Measurements from ENCODE around the gene WDR31.
"Not testable (repeated sequence)": the region's sequence is repeated elsewhere in the genome, so short reads cannot be mapped to it uniquely, and the experiment has no call there.

WDR31 gene

GRCh38 chr9:113298311-113298710 is 41.8 kb downstream of the WDR31 start:
- Histone ChIP-seq H3K4me1 (ENCODE audit: control insufficient read depth, insufficient read depth, low read length) (no peaks in the 10 kb centered on the region), H3K36me3 (ENCODE audit: control insufficient read depth in 2 of 2, insufficient read depth in 1 of 2, low read length in 2 of 2) (peaks cover 1 to 7% of the 10 kb centered on the region in 2 experiments; a peak in 2 of 3 replicates), H3K9me3 (ENCODE audit: control insufficient read depth, insufficient read depth, low read depth, low read length) (no peaks in the 10 kb centered on the region), H3K27ac (ENCODE audit: extremely low read depth, low read depth, low read length) (no peak overlapping the region), H3K4me3 (ENCODE audit: low read depth, low read length) (no peak overlapping the region)
- POLR2A ChIA-PET: interaction anchor here (1.2 to 1.8 kb wide), 2 partner anchors 23 to 42 kb away, joined by 3 to 5 read pairs; partner anchors contain the start of genes CDC26, PRPF4 and WDR31
- CTCF ChIA-PET: no interaction called here
- TF ChIP-seq ZNF416 (tag by site-specific recombination; IDR thresholded peaks at IDR 0.05) (no peak), ZNF548 (tag by site-specific recombination; IDR thresholded peaks at IDR 0.05) (no peak), ZNF707 (tag by site-specific recombination; IDR thresholded peaks at IDR 0.05) (no peak)

GRCh38 chr9:113296796-113297558 is 43.1 kb downstream of the WDR31 start:
- CTCF ChIA-PET: interaction anchor here (0.6 to 2.6 kb wide), 3 partner anchors 11 to 365 kb away, joined by 3 to 8 read pairs (median 4); no protein-coding TSS in a partner anchor
- TF ChIP-seq ZNF610 (tag by site-specific recombination; IDR thresholded peaks at IDR 0.05; ENCODE audit: borderline replicate concordance) (no peak), ZNF48 (tag by site-specific recombination; IDR thresholded peaks at IDR 0.05) (no peak), HOXC10 (CRISPR knock-in tag; IDR thresholded peaks at IDR 0.05) (no peak), ZNF521 (tag by site-specific recombination; IDR thresholded peaks at IDR 0.05) (no peak), ZNF555 (tag by site-specific recombination; conservative IDR thresholded peaks at IDR 0.05) (no peak), HIC1 (tag by site-specific recombination; IDR thresholded peaks at IDR 0.05) (no peak), SP7 (tag by site-specific recombination; IDR thresholded peaks at IDR 0.05) (no peak), ZFHX2 (tag by site-specific recombination; conservative IDR thresholded peaks at IDR 0.05) (no peak), ZSCAN23 (tag by site-specific recombination; IDR thresholded peaks at IDR 0.05) (no peak), ZBTB48 (tag by site-specific recombination; IDR thresholded peaks at IDR 0.05) (no peak), ZNF645 (tag by site-specific recombination; IDR thresholded peaks at IDR 0.05) (no peak), ZNF132 (tag by site-specific recombination; IDR thresholded peaks at IDR 0.05; ENCODE audit: borderline replicate concordance) (no peak), ZNF175 (tag by site-specific recombination; IDR thresholded peaks at IDR 0.05) (no peak), ZNF623 (tag by site-specific recombination; IDR thresholded peaks at IDR 0.05) (no peak), ZNF214 (tag by site-specific recombination; IDR thresholded peaks at IDR 0.05; ENCODE audit: borderline replicate concordance) (no peak), REPIN1 (tag by site-specific recombination; IDR thresholded peaks at IDR 0.05; ENCODE audit: low read depth) (no peak), ZNF513 (tag by site-specific recombination; IDR thresholded peaks at IDR 0.05) (no peak)
- Histone ChIP-seq H3K4me3 (ENCODE audit: low read depth, low read length) (no peak overlapping the region), H3K27ac (ENCODE audit: extremely low read depth, low read depth, low read length) (no peak overlapping the region), H3K4me1 (ENCODE audit: control insufficient read depth, insufficient read depth, low read length) (no peaks in the 10 kb centered on the region), H3K9me3 (ENCODE audit: control insufficient read depth, insufficient read depth, low read depth, low read length) (no peaks in the 10 kb centered on the region), H3K36me3 (ENCODE audit: control insufficient read depth in 2 of 2, insufficient read depth in 1 of 2, low read length in 2 of 2) (peaks cover 9 to 21% of the 10 kb centered on the region in 2 experiments; a peak in 2 of 3 replicates)
- POLR2A ChIA-PET: interaction anchor here (0.9 to 1.1 kb wide), 2 partner anchors 76 to 80 kb away, joined by 3 to 4 read pairs; partner anchors contain the start of genes FKBP15, HDHD3 and SLC31A1

- ChIA-PET CTCF (interaction anchor here (0.8 to 2.6 kb wide), 5 partner anchors 10 to 105 kb away, joined by 3 to 8 read pairs (median 4); partner anchors contain the start of gene ALAD), POLR2A (interaction anchor here (0.9 to 2.0 kb wide), 3 partner anchors 21 to 81 kb away, joined by 3 to 7 read pairs (median 4); partner anchors contain the start of genes CDC26, FKBP15, HDHD3 and PRPF4)
- H3K27ac ChIP-seq (ENCODE audit: extremely low read depth, low read depth, low read length); H3K4me1 ChIP-seq (ENCODE audit: control insufficient read depth, insufficient read depth, low read length); H3K4me3 ChIP-seq (ENCODE audit: low read depth, low read length); H3K9me3 ChIP-seq (ENCODE audit: control insufficient read depth, insufficient read depth, low read depth, low read length): not testable (repeated sequence)
- peaks cover 11 to 28% of the 10 kb centered on the region in 2 experiments; a peak in 2 of 3 replicates for H3K36me3 ChIP-seq (ENCODE audit: control insufficient read depth in 2 of 2, insufficient read depth in 1 of 2, low read length in 2 of 2)
These were observed 43.8 kb downstream of the WDR31 start for GRCh38 chr9:113296247-113296646.

Data from HEK293 (cell line).